Mucosa of rectum (tissue), 2 donors: ENCODE measurements around the gene HIPK1.
A peak's percentile ranks its signal among the peaks of the same experiment; 100 is the strongest.

Experiments
- H3K27ac ChIP-seq, 2 donors: one replicate each; pipeline ENCODE4 v1.7.0; 2013; ENCODE audit warnings: inconsistent platforms in 2 of 2, low read depth in 2 of 2, low read length in 2 of 2
- H3K27me3 ChIP-seq, 2 donors: one replicate each; pipeline ENCODE4 v1.7.0; 2013; ENCODE audit warnings: low read length in 2 of 2; ENCODE audit not compliant: control insufficient read depth in 2 of 2, insufficient read depth in 2 of 2
- H3K36me3 ChIP-seq, 2 donors: one replicate each; pipeline ENCODE4 v1.7.0; 2013; ENCODE audit warnings: low read length in 2 of 2; ENCODE audit not compliant: control insufficient read depth in 2 of 2, insufficient read depth in 2 of 2
- H3K4me1 ChIP-seq, 2 donors: one replicate each; pipeline ENCODE4 v1.7.0; 2013; ENCODE audit warnings: low read length in 2 of 2, mild to moderate bottlenecking in 1 of 2; ENCODE audit not compliant: control insufficient read depth in 2 of 2, insufficient read depth in 2 of 2
- H3K4me3 ChIP-seq, 2 donors: one replicate each; pipeline ENCODE4 v1.7.0; 2013; ENCODE audit warnings: low read length in 2 of 2
- H3K9ac ChIP-seq, 2 donors: one replicate each; pipeline ENCODE4 v1.7.0; 2013; ENCODE audit warnings: low read length in 2 of 2, low read depth in 1 of 2, mild to moderate bottlenecking in 1 of 2
- H3K9me3 ChIP-seq, 2 donors: one replicate each; pipeline ENCODE4 v1.7.0; 2013; ENCODE audit warnings: low read length in 2 of 2; ENCODE audit not compliant: control insufficient read depth in 2 of 2
- donor health status: healthy.
- donor health status: Normal muscosa, but diverticular disease.

Gene HIPK1

GRCh38 chr1:113928941-113929749, at the start of gene HIPK1:
TSS of gene HIPK1 (plus strand) at chr1:113929324.
- Histone ChIP-seq H3K4me3 (peak within 1 kb of the TSS; percentile 92 to 96), H3K4me1 (peaks cover 25 to 39% of the 10 kb centered on the region in 2 donors), H3K9ac (peak within 1 kb of the TSS; percentile 97), H3K27ac (peak within 1 kb of the TSS; percentile 97 to 99), H3K9me3 (no peaks in the 10 kb centered on the region), H3K27me3 (no peaks in the 10 kb centered on the region), H3K36me3 (no peaks in the 10 kb centered on the region)

DNA sequence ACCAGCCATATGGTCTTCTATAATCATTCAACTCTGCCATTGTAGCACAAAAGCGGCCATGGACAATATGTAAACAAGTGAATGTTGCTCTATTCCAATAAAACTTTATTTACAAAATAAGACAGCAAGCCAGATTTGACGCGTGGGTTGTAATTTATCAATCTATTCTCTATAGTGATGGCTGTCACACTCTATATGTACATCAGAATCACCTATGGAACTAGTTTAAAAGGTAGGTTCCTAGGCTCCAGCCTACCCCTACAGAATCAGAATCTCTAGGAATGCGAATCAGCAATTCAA, 49.4 kb upstream of the HIPK1 start:
- H3K4me3 ChIP-seq = no peak overlapping the region
- no peaks in the 10 kb centered on the region for H3K9me3 ChIP-seq
- peak overlapping the region in 1 of 2 donors; percentile 16 for H3K27ac ChIP-seq
- H3K9ac ChIP-seq = no peak overlapping the region
- peaks cover 0 to 10% of the 10 kb centered on the region in 2 donors for H3K36me3 ChIP-seq
- H3K4me1 ChIP-seq = peaks cover 7 to 18% of the 10 kb centered on the region in 2 donors
- no peaks in the 10 kb centered on the region for H3K27me3 ChIP-seq

DNA sequence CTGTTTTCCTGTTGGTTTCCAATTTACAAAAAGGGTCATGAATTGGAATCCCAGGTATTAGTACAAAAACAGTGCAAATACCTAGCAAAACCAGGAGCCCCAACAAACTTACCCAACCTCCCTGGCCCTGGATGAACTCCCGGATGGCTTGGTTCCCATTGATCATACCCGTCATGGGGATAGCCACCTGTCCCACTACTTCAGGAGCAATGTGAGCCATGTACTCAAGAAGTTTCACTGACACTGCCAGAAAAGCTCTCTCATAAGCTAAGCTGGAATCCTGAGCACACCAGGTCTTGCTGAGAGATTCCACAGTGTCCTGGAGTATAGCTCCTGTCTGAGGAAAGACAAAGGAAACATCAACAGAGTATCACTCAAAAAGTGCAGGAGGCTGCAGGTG, 47.5 kb upstream of the HIPK1 start:
- Histone ChIP-seq H3K9ac (no peak overlapping the region), H3K27me3 (no peaks in the 10 kb centered on the region), H3K36me3 (peaks cover 0 to 13% of the 10 kb centered on the region in 2 donors), H3K4me3 (no peak overlapping the region), H3K9me3 (no peaks in the 10 kb centered on the region), H3K4me1 (peaks cover 7 to 13% of the 10 kb centered on the region in 2 donors), H3K27ac (peak overlapping the region in 1 of 2 donors; percentile 64)

DNA sequence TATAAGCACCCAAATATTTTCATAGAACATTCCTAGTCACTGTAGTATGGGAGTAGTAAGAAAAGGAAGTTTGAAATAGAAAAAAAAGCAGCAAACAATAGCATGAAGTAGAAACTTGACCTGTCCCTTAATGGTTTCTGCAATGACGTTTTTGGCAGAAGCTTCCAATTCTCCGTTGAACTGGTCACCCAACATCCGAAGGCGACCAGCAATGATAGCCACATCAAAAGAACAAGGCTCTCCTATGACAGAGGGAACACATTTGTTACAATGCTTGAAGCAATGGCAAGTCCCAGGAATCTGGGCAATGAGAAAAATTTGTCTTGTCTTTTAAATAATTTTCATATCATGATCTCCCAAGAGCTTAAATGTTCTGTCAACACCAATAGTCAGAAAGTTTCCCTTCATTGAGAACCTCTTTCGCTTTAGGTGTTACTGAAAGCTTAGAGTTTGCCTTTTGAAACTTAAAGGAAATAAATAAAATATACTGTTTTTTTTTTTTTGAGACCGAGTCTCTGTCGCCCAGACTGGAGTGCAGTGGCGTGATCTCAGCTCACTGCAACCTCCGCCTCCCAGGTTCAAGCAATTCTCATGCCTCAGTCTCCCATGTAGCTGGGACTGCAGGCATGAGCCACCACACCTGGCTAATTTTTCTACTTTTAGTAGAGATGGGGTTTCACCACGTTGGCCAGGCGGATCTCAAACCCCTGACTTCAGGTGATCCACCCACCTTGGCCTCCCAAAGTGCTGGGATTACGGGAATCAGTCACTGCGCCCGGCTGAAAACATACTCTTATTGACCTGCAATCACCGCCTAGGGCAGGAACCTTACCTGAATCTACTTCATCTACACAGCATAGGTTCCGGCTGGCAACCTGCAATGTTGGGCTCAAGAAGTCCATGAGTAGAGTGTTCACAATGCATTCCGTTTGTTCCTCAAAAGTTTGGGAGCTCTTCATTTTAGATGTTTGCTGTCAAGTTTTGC, 42.4 kb upstream of the HIPK1 start:
- Histone ChIP-seq H3K4me3 (peak overlapping the region; percentile 70 to 79), H3K9ac (peak overlapping the region; percentile 66 to 86), H3K27ac (peak overlapping the region; percentile 88 to 91)

DNA sequence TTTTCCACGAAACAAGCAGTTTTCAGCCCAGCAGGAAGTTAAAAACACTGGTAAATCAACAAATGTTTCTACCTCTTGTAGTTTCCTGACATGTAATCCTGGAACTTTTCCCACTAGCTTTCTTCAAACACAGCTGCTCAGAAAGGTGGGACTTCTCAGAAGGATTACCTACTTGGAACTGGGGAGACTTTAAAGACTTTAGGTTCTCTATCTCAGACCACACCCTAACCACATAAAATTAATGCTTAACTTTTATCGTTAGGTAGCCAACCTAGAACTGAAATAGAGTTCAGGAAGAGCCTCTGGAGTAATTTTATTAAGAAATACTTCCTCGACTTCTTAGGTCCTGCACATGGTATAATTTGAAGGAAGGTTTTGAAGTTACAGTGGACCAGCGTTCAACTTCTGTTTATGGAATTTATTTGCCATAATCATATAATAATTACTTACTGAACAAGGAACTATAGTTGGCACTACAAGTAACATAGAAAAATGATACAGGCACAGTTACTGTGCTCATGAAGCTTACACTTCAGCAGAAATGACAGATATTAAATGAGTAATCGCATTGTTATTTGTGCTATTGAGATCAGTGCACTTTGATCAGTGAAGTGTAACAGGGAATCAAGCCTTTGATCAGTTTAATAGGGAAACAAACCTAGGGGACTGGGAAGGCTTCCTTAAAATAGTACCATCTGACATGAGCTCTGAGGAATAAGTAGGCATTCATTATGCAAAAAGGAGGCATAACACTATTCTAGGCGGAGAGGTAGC, 41.5 kb upstream of the HIPK1 start, which contains the start of gene BCL2L15:
Gene BCL2L15 (minus strand): TSS at position 180 of the 774 bp plus-strand sequence. CDS start 206 bp downstream, outside the sequence.
- Histone ChIP-seq H3K27ac (peak within 1 kb of the TSS; percentile 88 to 91), H3K4me3 (peak within 1 kb of the TSS; percentile 70 to 79), H3K4me1 (peaks cover 6 to 24% of the 10 kb centered on the region in 2 donors)

More for the DNA sequence above, 42.4 kb upstream of the HIPK1 start:
- Histone ChIP-seq H3K36me3 (peaks cover 0 to 5% of the 10 kb centered on the region in 2 donors), H3K4me1 (peaks cover 3 to 19% of the 10 kb centered on the region in 2 donors), H3K9me3 (no peaks in the 10 kb centered on the region), H3K27me3 (no peaks in the 10 kb centered on the region)

DNA sequence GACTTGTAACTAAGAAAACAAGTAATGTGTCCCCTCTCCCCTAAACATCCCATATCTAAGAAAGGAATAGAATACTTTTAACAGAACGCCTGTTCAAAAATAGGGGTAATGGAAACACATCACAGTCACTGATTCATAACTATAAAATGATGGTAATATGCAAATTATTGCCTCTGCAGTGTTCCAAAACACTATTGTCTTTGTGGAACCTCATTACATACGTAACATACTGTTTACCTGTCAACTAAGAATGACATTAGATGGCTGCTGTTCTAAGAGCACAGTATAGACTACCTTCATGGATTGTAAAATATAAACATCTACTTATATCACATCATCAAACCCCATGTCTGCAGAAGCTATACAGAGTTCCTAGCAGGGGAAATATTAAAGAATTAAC, 38.3 kb upstream of the HIPK1 start:
- Histone ChIP-seq H3K27me3 (no peaks in the 10 kb centered on the region), H3K4me3 (no peak overlapping the region), H3K27ac (no peak overlapping the region), H3K36me3 (peaks cover 10 to 15% of the 10 kb centered on the region in 2 donors), H3K4me1 (peaks cover 6 to 20% of the 10 kb centered on the region in 2 donors), H3K9ac (no peak overlapping the region), H3K9me3 (no peaks in the 10 kb centered on the region)

More for the DNA sequence above, 41.5 kb upstream of the HIPK1 start, which contains the start of gene BCL2L15:
- Histone ChIP-seq H3K36me3 (peaks cover 0 to 3% of the 10 kb centered on the region in 2 donors), H3K9ac (peak within 1 kb of the TSS; percentile 66 to 86), H3K9me3 (no peaks in the 10 kb centered on the region), H3K27me3 (no peaks in the 10 kb centered on the region)

GRCh38 chr1:113891631-113892220, 37.4 kb upstream of the HIPK1 start:
- no peak overlapping the region for H3K4me3 ChIP-seq
- no peaks in the 10 kb centered on the region for H3K9me3 ChIP-seq
- H3K27ac ChIP-seq = no peak overlapping the region
- H3K9ac ChIP-seq = no peak overlapping the region
- peaks cover 6 to 16% of the 10 kb centered on the region in 2 donors for H3K4me1 ChIP-seq
- H3K27me3 ChIP-seq = no peaks in the 10 kb centered on the region
- H3K36me3 ChIP-seq = peaks cover 16 to 23% of the 10 kb centered on the region in 2 donors

DNA sequence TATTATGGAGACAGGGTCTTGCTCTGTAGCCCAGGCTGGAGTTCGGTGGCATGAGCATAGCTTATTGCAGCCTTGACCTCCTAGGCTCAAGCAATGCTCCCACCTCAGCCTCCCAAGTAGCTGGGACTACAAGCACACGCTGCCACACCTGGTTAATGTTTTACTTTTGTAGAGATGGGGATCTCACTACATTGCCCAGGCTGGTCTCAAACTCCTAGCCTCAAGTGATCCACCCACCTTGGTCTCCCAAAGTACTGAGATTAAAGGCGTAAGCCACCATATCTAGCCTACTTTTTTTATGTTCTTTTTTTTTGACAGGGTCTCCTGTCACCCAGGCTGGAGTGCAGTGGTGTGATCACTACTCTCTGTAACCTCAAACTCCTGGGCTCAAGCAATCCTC, 35.9 kb upstream of the HIPK1 start:
- peaks cover 19 to 34% of the 10 kb centered on the region in 2 donors for H3K36me3 ChIP-seq
- no peak overlapping the region for H3K4me3 ChIP-seq
- peaks cover 6 to 10% of the 10 kb centered on the region in 2 donors for H3K4me1 ChIP-seq
- H3K27ac ChIP-seq = no peak overlapping the region
- H3K9ac ChIP-seq = no peak overlapping the region
- no peaks in the 10 kb centered on the region for H3K9me3 ChIP-seq
- no peaks in the 10 kb centered on the region for H3K27me3 ChIP-seq

DNA sequence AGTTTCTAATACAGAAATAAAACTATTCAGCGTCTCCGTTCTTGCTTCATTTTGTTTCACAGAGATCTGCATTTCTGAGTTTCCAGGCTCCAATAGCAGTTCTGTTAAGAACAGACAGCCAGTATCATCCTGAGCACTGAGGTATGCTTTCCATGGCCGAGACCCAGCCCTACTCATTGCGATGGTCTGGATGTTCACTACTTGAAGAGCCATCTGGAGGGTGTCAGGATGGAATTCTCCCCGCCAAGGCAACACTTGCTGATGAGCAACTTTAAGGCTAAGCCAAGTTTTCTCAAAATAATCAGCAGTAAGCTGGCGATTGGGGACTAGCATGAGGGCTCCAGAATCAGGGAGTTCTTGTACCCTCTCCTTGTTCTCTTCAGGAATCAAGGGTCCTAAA, 34.0 kb upstream of the HIPK1 start:
- Histone ChIP-seq H3K36me3 (peaks cover 33 to 51% of the 10 kb centered on the region in 2 donors), H3K27ac (no peak overlapping the region), H3K4me3 (no peak overlapping the region), H3K4me1 (peaks cover 6% of the 10 kb centered on the region in 2 donors), H3K9ac (no peak overlapping the region), H3K9me3 (no peaks in the 10 kb centered on the region), H3K27me3 (no peaks in the 10 kb centered on the region)
